ENCODE results near the gene MZB1. TPM values are rescaled to one million over a fixed set of nuclear protein-coding genes. Genes with fewer than 3 reads are reported as not detected.
"Not testable (repeated sequence)": the region's sequence is repeated elsewhere in the genome, so short reads cannot be mapped to it uniquely, and the experiment has no call there.

MZB1 gene
- total RNA-seq, 2 donors from 2014 or later = 12.2 TPM; not detected in 1

- intact Hi-C loops (cut with DNase I) = no loop called here
- 91% methylated on average over 6 of the region's 6 CpGs for WGBS, 2 donors
- H3K36me3 ChIP-seq (replicated peaks in 1 of 2; ENCODE audit: insufficient read depth in 1 of 2, low read depth in 2 of 2) = no peaks in the 10 kb centered on the region
- H3K9me3 ChIP-seq = no peaks in the 10 kb centered on the region
- TF ChIP-seq CTCF (IDR thresholded peaks at IDR 0.05) (no peak), POLR2A (IDR thresholded peaks at IDR 0.05) (no peak)
- no peak for DNase-seq
- no peaks in the 10 kb centered on the region for H3K27me3 ChIP-seq
- no peak overlapping the region for H3K27ac ChIP-seq
- H3K4me1 ChIP-seq = peaks cover 11% of the 10 kb centered on the region
- no peak for ATAC-seq
- H3K4me3 ChIP-seq = no peak overlapping the region
Measured at GRCh38 chr5:139413153-139413552, 23.4 kb upstream of the MZB1 start.

- ATAC-seq = no peak
- Histone ChIP-seq H3K27me3 (no peaks in the 10 kb centered on the region), H3K4me3 (no peak overlapping the region), H3K4me1 (peaks cover 11% of the 10 kb centered on the region), H3K36me3 (replicated peaks in 1 of 2; ENCODE audit: insufficient read depth in 1 of 2, low read depth in 2 of 2) (no peaks in the 10 kb centered on the region), H3K9me3 (no peaks in the 10 kb centered on the region), H3K27ac (no peak overlapping the region)
- intact Hi-C loops (cut with DNase I) = no loop called here
- no peak for TF ChIP-seq CTCF (IDR thresholded peaks at IDR 0.05)
- no peak for TF ChIP-seq POLR2A (IDR thresholded peaks at IDR 0.05)
- WGBS, 2 donors = 74 to 81% methylated on average over 17 of the region's 17 CpGs
- DNase-seq = no peak
Measured at GRCh38 chr5:139410993-139411828, 21.5 kb upstream of the MZB1 start.

- no peaks in the 10 kb centered on the region for H3K9me3 ChIP-seq
- no peak overlapping the region for H3K4me3 ChIP-seq
- no peak for TF ChIP-seq CTCF (IDR thresholded peaks at IDR 0.05)
- WGBS, 2 donors = 69 to 83% methylated on average over 6 of the region's 6 CpGs
- H3K27me3 ChIP-seq = no peaks in the 10 kb centered on the region
- intact Hi-C loops (cut with DNase I) = no loop called here
- no peaks in the 10 kb centered on the region for H3K36me3 ChIP-seq (replicated peaks in 1 of 2; ENCODE audit: insufficient read depth in 1 of 2, low read depth in 2 of 2)
- peaks cover 9% of the 10 kb centered on the region for H3K4me1 ChIP-seq
- H3K27ac ChIP-seq = no peak overlapping the region
- no peak for DNase-seq
- ATAC-seq = no peak
Measured at GRCh38 chr5:139410121-139410992, 20.6 kb upstream of the MZB1 start.

- H3K27me3 ChIP-seq; H3K27ac ChIP-seq; H3K9me3 ChIP-seq; ATAC-seq; H3K4me3 ChIP-seq; intact Hi-C loops (cut with DNase I); H3K36me3 ChIP-seq (replicated peaks in 1 of 2; ENCODE audit: insufficient read depth in 1 of 2, low read depth in 2 of 2); DNase-seq; H3K4me1 ChIP-seq: not testable (repeated sequence)
- 75 to 90% methylated on average over 3 to 5 of the region's 5 CpGs for WGBS, 2 donors
Measured at GRCh38 chr5:139409116-139409515, 19.4 kb upstream of the MZB1 start.

GRCh38 chr5:139408191-139408590, 18.5 kb upstream of the MZB1 start:
- no peak for ATAC-seq
- intact Hi-C loops (cut with DNase I) = no loop called here
- WGBS, 2 donors = 92 to 99% methylated on average over 7 of the region's 7 CpGs
- H3K27me3 ChIP-seq = no peaks in the 10 kb centered on the region
- H3K4me3 ChIP-seq = no peak overlapping the region
- TF ChIP-seq CTCF (IDR thresholded peaks at IDR 0.05) (no peak), POLR2A (IDR thresholded peaks at IDR 0.05) (no peak)
- no peaks in the 10 kb centered on the region for H3K9me3 ChIP-seq
- no peaks in the 10 kb centered on the region for H3K36me3 ChIP-seq (replicated peaks in 1 of 2; ENCODE audit: insufficient read depth in 1 of 2, low read depth in 2 of 2)
- no peak for DNase-seq
- H3K4me1 ChIP-seq = peaks cover 8% of the 10 kb centered on the region
- no peak overlapping the region for H3K27ac ChIP-seq
